ENCODE measurements around the gene OR52L1. TPM values are rescaled to one million over a fixed set of nuclear protein-coding genes. Genes with fewer than 3 reads are reported as not detected.

Gene OR52L1
- total and polyA plus RNA-seq, 4 donors: 0.18 to 0.23 TPM; not detected in 2

- no peak overlapping the region for H3K27ac ChIP-seq (ENCODE audit: low read depth in 1 of 2, low read length in 1 of 2)
- no peaks in the 10 kb centered on the region for H3K27me3 ChIP-seq (ENCODE audit: control insufficient read depth in 3 of 3, insufficient read depth in 3 of 3, low read length in 2 of 3)
- no peak overlapping the region for H3K4me3 ChIP-seq
- DNase-seq: no peak
- H3K9me3 ChIP-seq (ENCODE audit: control insufficient read depth in 4 of 4, insufficient read depth in 3 of 4, low read length in 3 of 4): no peaks in the 10 kb centered on the region
- H3K36me3 ChIP-seq (ENCODE audit: control insufficient read depth in 4 of 4, insufficient read depth in 4 of 4, low read length in 4 of 4): no peaks in the 10 kb centered on the region
- H3K9ac ChIP-seq (ENCODE audit: insufficient read depth in 1 of 2, low read length in 2 of 2): no peak overlapping the region
- WGBS, 2 donors: 71 to 88% methylated on average over 2 of the region's 2 CpGs
- TF ChIP-seq, protein P1, sequence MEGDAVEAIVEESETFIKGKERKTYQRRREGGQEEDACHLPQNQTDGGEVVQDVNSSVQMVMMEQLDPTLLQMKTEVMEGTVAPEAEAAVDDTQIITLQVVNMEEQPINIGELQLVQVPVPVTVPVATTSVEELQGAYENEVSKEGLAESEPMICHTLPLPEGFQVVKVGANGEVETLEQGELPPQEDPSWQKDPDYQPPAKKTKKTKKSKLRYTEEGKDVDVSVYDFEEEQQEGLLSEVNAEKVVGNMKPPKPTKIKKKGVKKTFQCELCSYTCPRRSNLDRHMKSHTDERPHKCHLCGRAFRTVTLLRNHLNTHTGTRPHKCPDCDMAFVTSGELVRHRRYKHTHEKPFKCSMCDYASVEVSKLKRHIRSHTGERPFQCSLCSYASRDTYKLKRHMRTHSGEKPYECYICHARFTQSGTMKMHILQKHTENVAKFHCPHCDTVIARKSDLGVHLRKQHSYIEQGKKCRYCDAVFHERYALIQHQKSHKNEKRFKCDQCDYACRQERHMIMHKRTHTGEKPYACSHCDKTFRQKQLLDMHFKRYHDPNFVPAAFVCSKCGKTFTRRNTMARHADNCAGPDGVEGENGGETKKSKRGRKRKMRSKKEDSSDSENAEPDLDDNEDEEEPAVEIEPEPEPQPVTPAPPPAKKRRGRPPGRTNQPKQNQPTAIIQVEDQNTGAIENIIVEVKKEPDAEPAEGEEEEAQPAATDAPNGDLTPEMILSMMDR (IDR thresholded peaks at IDR 0.05; ENCODE audit: control extremely low read depth, extremely low read depth): no peak
- H3K4me1 ChIP-seq (ENCODE audit: control insufficient read depth in 5 of 5, insufficient read depth in 5 of 5, low read length in 5 of 5): no peaks in the 10 kb centered on the region
- no peak for ATAC-seq (ENCODE audit: insufficient read depth, low FRiP score)
Measured at GRCh38 chr11:6025056-6025455, 38.3 kb upstream of the OR52L1 start.

GRCh38 chr11:6022956-6023355 lies 36.2 kb upstream of the OR52L1 start:
- H3K27me3 ChIP-seq (ENCODE audit: control insufficient read depth in 3 of 3, insufficient read depth in 3 of 3, low read length in 2 of 3): no peaks in the 10 kb centered on the region
- no peak overlapping the region for H3K4me3 ChIP-seq
- H3K36me3 ChIP-seq (ENCODE audit: control insufficient read depth in 4 of 4, insufficient read depth in 4 of 4, low read length in 4 of 4): no peaks in the 10 kb centered on the region
- no peaks in the 10 kb centered on the region for H3K4me1 ChIP-seq (ENCODE audit: control insufficient read depth in 5 of 5, insufficient read depth in 5 of 5, low read length in 5 of 5)
- 1 to 2% methylated on average over 4 of the region's 4 CpGs for WGBS, 2 donors
- TF ChIP-seq, protein P1 (IDR thresholded peaks at IDR 0.05; ENCODE audit: control extremely low read depth, extremely low read depth): peak; percentile 47
- ATAC-seq (ENCODE audit: insufficient read depth, low FRiP score): no peak
- H3K9me3 ChIP-seq (ENCODE audit: control insufficient read depth in 4 of 4, insufficient read depth in 3 of 4, low read length in 3 of 4): no peaks in the 10 kb centered on the region
- H3K27ac ChIP-seq (ENCODE audit: low read depth in 1 of 2, low read length in 1 of 2): no peak overlapping the region
- DNase-seq: peak; percentile 17 to 63 (median 53)
- no peak overlapping the region for H3K9ac ChIP-seq (ENCODE audit: insufficient read depth in 1 of 2, low read length in 2 of 2)

DNA sequence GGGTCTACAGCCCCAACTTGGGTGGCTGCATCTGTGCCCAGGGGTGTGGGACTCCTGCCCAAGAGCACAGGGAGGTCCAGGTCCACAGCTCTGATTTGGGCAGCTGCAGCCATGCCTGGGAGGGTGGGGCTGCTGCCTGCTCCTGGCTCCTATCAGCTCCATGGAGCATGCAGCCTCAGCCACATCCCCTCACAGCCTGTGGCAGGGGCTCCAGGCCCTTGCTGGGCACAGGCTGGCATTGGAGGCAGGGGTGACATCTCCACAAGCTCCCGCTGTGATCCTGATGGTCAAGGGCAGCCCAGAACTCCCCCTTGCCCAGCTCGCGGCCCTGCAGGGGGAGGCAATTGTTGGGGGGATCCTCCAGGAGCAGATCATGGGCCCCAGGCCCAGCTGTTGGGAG lies 26.3 kb upstream of the OR52L1 start:
- TF ChIP-seq, protein P1 (IDR thresholded peaks at IDR 0.05; ENCODE audit: control extremely low read depth, extremely low read depth): no peak
- H3K9me3 ChIP-seq (ENCODE audit: control insufficient read depth in 4 of 4, insufficient read depth in 3 of 4, low read length in 3 of 4): peaks cover 0 to 6% (median under 1%) of the 10 kb centered on the region in 4 donors
- peaks cover 0 to 2% (median 0%) of the 10 kb centered on the region in 3 donors for H3K27me3 ChIP-seq (ENCODE audit: control insufficient read depth in 3 of 3, insufficient read depth in 3 of 3, low read length in 2 of 3)
- H3K27ac ChIP-seq (ENCODE audit: low read depth in 1 of 2, low read length in 1 of 2): no peak overlapping the region
- 70 to 92% methylated on average over 3 of the region's 3 CpGs for WGBS, 2 donors
- no peaks in the 10 kb centered on the region for H3K36me3 ChIP-seq (ENCODE audit: control insufficient read depth in 4 of 4, insufficient read depth in 4 of 4, low read length in 4 of 4)
- H3K4me1 ChIP-seq (ENCODE audit: control insufficient read depth in 5 of 5, insufficient read depth in 5 of 5, low read length in 5 of 5): no peaks in the 10 kb centered on the region
- no peak for DNase-seq
- no peak for ATAC-seq (ENCODE audit: insufficient read depth, low FRiP score)
- no peak overlapping the region for H3K9ac ChIP-seq (ENCODE audit: insufficient read depth in 1 of 2, low read length in 2 of 2)
- no peak overlapping the region for H3K4me3 ChIP-seq

GRCh38 chr11:6012035-6012668 lies 25.4 kb upstream of the OR52L1 start:
- Histone ChIP-seq H3K9me3 (ENCODE audit: control insufficient read depth in 4 of 4, insufficient read depth in 3 of 4, low read length in 3 of 4) (peaks cover 0 to 6% (median under 1%) of the 10 kb centered on the region in 4 donors), H3K36me3 (ENCODE audit: control insufficient read depth in 4 of 4, insufficient read depth in 4 of 4, low read length in 4 of 4) (no peaks in the 10 kb centered on the region), H3K27ac (ENCODE audit: low read depth in 1 of 2, low read length in 1 of 2) (no peak overlapping the region), H3K4me1 (ENCODE audit: control insufficient read depth in 5 of 5, insufficient read depth in 5 of 5, low read length in 5 of 5) (no peaks in the 10 kb centered on the region), H3K9ac (ENCODE audit: insufficient read depth in 1 of 2, low read length in 2 of 2) (no peak overlapping the region), H3K4me3 (no peak overlapping the region), H3K27me3 (ENCODE audit: control insufficient read depth in 3 of 3, insufficient read depth in 3 of 3, low read length in 2 of 3) (peaks cover 0 to 2% (median 0%) of the 10 kb centered on the region in 3 donors)
- ATAC-seq (ENCODE audit: insufficient read depth, low FRiP score) (no peak), DNase-seq (no peak)
- 58 to 68% methylated on average over 4 of the region's 4 CpGs for WGBS, 2 donors
- TF ChIP-seq, protein P1 (IDR thresholded peaks at IDR 0.05; ENCODE audit: control extremely low read depth, extremely low read depth): no peak
